Measurements from ENCODE around the gene NDUFAF8. TPM values are rescaled to one million over a fixed set of nuclear protein-coding genes. Genes with fewer than 3 reads are reported as not detected.

NDUFAF8 gene
- total RNA-seq, 3 donors from 2014 or later (not counting 1 experiment from before 2014, with no cell fraction given): 28.6 to 36.4 (median 34.9) TPM

DNA sequence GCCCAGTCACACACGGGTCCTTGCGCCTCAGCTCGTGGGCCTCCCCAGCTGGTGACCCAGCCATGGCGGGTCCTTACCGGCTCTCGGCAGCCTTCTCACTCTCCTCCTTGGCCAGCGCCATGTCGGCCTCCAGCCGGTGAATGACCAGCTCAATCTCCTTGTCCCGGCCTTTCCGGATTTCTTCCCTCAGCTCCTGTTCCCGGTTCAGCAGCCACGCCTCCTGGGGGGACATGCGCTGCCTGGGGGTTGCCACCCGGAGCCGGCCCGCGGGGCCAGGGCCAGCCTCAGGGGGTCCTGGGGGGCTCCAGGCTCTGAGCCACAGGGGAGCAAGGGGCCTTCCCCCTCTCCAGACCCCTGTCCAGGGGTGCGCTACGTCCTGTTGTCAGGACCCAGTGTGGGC lies 48.0 kb upstream of the NDUFAF8 start:
- TF ChIP-seq, protein P1, sequence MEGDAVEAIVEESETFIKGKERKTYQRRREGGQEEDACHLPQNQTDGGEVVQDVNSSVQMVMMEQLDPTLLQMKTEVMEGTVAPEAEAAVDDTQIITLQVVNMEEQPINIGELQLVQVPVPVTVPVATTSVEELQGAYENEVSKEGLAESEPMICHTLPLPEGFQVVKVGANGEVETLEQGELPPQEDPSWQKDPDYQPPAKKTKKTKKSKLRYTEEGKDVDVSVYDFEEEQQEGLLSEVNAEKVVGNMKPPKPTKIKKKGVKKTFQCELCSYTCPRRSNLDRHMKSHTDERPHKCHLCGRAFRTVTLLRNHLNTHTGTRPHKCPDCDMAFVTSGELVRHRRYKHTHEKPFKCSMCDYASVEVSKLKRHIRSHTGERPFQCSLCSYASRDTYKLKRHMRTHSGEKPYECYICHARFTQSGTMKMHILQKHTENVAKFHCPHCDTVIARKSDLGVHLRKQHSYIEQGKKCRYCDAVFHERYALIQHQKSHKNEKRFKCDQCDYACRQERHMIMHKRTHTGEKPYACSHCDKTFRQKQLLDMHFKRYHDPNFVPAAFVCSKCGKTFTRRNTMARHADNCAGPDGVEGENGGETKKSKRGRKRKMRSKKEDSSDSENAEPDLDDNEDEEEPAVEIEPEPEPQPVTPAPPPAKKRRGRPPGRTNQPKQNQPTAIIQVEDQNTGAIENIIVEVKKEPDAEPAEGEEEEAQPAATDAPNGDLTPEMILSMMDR (IDR thresholded peaks at IDR 0.05): no peak
- ATAC-seq (no peak), DNase-seq (no peak)
- H3K27ac ChIP-seq (ENCODE audit: low read length): no peak overlapping the region
- no peak overlapping the region for H3K4me3 ChIP-seq (ENCODE audit: low read length)
- H3K4me1 Mint-ChIP-seq: no peaks in the 10 kb centered on the region
- H3K4me3 Mint-ChIP-seq: no peak overlapping the region
- 92% methylated on average over 20 of the region's 20 CpGs for WGBS (ENCODE audit: insufficient coverage)
- H3K27me3 ChIP-seq (ENCODE audit: control insufficient read depth, insufficient read depth, low read length): no peaks in the 10 kb centered on the region
- no peaks in the 10 kb centered on the region for H3K4me1 ChIP-seq (ENCODE audit: control insufficient read depth, insufficient read depth, low read length)
- intact Hi-C loops (cut with micrococcal nuclease): no loop called here
- no peak overlapping the region for H3K27ac Mint-ChIP-seq
- H3K9me3 Mint-ChIP-seq: no peaks in the 10 kb centered on the region
- no peaks in the 10 kb centered on the region for H3K36me3 ChIP-seq (ENCODE audit: control insufficient read depth, insufficient read depth, low read length)
- no peaks in the 10 kb centered on the region for H3K9me3 ChIP-seq (ENCODE audit: control insufficient read depth, insufficient read depth, low read length)
- no peaks in the 10 kb centered on the region for H3K36me3 Mint-ChIP-seq
- H3K27me3 Mint-ChIP-seq (ENCODE audit: low read depth in 2 of 2): no peaks in the 10 kb centered on the region

DNA sequence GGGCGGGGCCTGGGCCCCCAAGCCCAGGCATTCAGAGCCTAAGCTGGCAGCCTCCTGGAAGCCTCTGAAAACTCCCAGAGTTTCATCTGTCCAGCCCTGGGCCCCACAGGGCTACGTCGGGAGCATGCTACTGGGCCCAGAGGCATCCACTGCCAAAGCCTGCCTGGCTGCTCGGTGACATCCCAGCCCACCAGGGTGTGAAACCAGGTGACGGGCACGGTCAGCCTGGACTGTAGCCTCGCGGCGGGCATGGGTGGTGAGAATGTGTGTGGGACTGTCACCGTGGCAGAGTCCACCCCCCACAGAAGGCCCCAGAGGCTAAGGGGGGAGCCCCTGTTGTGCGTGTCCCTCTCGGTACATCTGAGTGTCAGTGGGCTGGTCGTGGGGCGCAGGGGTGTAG lies 47.5 kb upstream of the NDUFAF8 start:
- no peaks in the 10 kb centered on the region for H3K36me3 Mint-ChIP-seq
- H3K27ac Mint-ChIP-seq: no peak overlapping the region
- DNase-seq (no peak), ATAC-seq (no peak)
- H3K4me1 Mint-ChIP-seq: no peaks in the 10 kb centered on the region
- Histone ChIP-seq H3K36me3 (ENCODE audit: control insufficient read depth, insufficient read depth, low read length) (no peaks in the 10 kb centered on the region), H3K9me3 (ENCODE audit: control insufficient read depth, insufficient read depth, low read length) (no peaks in the 10 kb centered on the region), H3K27ac (ENCODE audit: low read length) (no peak overlapping the region), H3K4me3 (ENCODE audit: low read length) (no peak overlapping the region), H3K4me1 (ENCODE audit: control insufficient read depth, insufficient read depth, low read length) (no peaks in the 10 kb centered on the region), H3K27me3 (ENCODE audit: control insufficient read depth, insufficient read depth, low read length) (no peaks in the 10 kb centered on the region)
- H3K27me3 Mint-ChIP-seq (ENCODE audit: low read depth in 2 of 2): no peaks in the 10 kb centered on the region
- intact Hi-C loops (cut with micrococcal nuclease): no loop called here
- H3K4me3 Mint-ChIP-seq: no peak overlapping the region
- TF ChIP-seq, protein P1 (IDR thresholded peaks at IDR 0.05): no peak
- no peaks in the 10 kb centered on the region for H3K9me3 Mint-ChIP-seq
- WGBS (ENCODE audit: insufficient coverage): 94% methylated on average over 13 of the region's 14 CpGs

DNA sequence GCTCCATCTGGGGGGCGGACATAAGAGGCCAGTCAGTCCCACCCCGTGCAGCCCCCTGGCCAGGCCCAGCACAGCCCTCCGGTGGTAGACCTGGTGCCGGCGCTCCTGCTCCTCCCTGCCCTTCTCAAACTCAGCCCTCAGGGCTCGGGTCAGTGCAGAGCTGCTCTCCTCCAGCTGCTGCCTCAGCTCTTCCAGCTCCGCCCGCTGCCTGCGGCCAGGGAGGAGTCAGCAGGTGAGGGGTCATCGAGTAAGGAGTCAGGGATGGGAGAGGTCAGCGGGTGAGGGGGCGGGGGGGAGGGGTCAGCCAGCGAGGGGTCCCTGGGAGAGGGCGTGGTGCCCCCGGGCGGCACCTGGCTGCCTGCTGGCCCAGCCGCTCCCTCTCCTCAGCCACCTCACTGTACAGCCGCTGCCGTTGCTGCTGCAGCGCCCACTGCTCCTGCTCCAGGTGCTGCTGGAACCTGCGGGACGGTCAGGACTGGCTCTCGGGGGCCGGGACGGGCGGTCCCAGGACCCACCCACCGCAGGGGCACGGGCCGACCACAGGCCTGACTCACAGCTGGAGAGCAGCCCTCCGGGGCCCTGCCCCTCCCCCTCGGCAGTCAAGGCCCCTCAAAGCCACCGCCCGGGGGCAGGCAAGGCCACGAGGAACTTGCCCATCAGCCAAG lies 46.6 kb upstream of the NDUFAF8 start:
- WGBS (ENCODE audit: insufficient coverage): 95% methylated on average over 32 of the region's 34 CpGs
- Histone ChIP-seq H3K9me3 (ENCODE audit: control insufficient read depth, insufficient read depth, low read length) (no peaks in the 10 kb centered on the region), H3K36me3 (ENCODE audit: control insufficient read depth, insufficient read depth, low read length) (no peaks in the 10 kb centered on the region), H3K4me1 (ENCODE audit: control insufficient read depth, insufficient read depth, low read length) (no peaks in the 10 kb centered on the region), H3K27me3 (ENCODE audit: control insufficient read depth, insufficient read depth, low read length) (no peaks in the 10 kb centered on the region), H3K27ac (ENCODE audit: low read length) (no peak overlapping the region), H3K4me3 (ENCODE audit: low read length) (no peak overlapping the region)
- no peaks in the 10 kb centered on the region for H3K36me3 Mint-ChIP-seq
- DNase-seq (no peak), ATAC-seq (no peak)
- no peaks in the 10 kb centered on the region for H3K4me1 Mint-ChIP-seq
- TF ChIP-seq, protein P1 (IDR thresholded peaks at IDR 0.05): no peak
- intact Hi-C loops (cut with micrococcal nuclease): no loop called here
- no peaks in the 10 kb centered on the region for H3K27me3 Mint-ChIP-seq (ENCODE audit: low read depth in 2 of 2)
- no peak overlapping the region for H3K27ac Mint-ChIP-seq
- H3K4me3 Mint-ChIP-seq: no peak overlapping the region
- no peaks in the 10 kb centered on the region for H3K9me3 Mint-ChIP-seq

DNA sequence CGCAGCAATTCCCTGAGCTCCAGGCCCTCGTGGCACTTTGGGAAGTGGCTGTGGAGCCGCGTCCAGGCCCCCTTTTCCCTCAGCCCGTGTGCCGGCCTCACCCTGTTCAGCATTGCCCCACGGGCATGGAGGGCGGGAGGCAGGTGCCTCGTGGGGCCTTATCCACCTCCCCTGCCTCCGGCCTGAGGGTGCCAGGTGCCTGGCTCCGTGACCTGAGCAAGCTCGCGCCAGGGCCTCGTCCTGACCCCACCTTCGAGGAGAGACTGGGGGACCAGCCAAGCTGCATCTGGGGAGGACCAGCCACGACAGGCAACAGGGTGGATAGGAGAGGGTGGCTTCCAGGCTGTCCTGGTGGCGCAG lies 46.1 kb upstream of the NDUFAF8 start:
- H3K9me3 Mint-ChIP-seq: no peaks in the 10 kb centered on the region
- no peaks in the 10 kb centered on the region for H3K27me3 Mint-ChIP-seq (ENCODE audit: low read depth in 2 of 2)
- TF ChIP-seq, protein P1 (IDR thresholded peaks at IDR 0.05): no peak
- DNase-seq (no peak), ATAC-seq (no peak)
- intact Hi-C loops (cut with micrococcal nuclease): no loop called here
- Histone ChIP-seq H3K36me3 (ENCODE audit: control insufficient read depth, insufficient read depth, low read length) (no peaks in the 10 kb centered on the region), H3K27me3 (ENCODE audit: control insufficient read depth, insufficient read depth, low read length) (no peaks in the 10 kb centered on the region), H3K27ac (ENCODE audit: low read length) (no peak overlapping the region), H3K4me3 (ENCODE audit: low read length) (no peak overlapping the region), H3K9me3 (ENCODE audit: control insufficient read depth, insufficient read depth, low read length) (no peaks in the 10 kb centered on the region), H3K4me1 (ENCODE audit: control insufficient read depth, insufficient read depth, low read length) (no peaks in the 10 kb centered on the region)
- H3K27ac Mint-ChIP-seq: no peak overlapping the region
- no peaks in the 10 kb centered on the region for H3K36me3 Mint-ChIP-seq
- no peaks in the 10 kb centered on the region for H3K4me1 Mint-ChIP-seq
- no peak overlapping the region for H3K4me3 Mint-ChIP-seq
- WGBS (ENCODE audit: insufficient coverage): 93% methylated on average over 17 of the region's 17 CpGs

All from natural killer cell (primary cell).